ENCODE measurements around the gene EHBP1. TPM values are rescaled to one million over a fixed set of nuclear protein-coding genes. Genes with fewer than 3 reads are reported as not detected.
A peak's percentile ranks its signal among the peaks of the same experiment; 100 is the strongest.

The EHBP1 gene
- total RNA-seq, 2 donors from 2014 or later, result 34.6 to 49.8 TPM

GRCh38 chr2:63059793-63060471 lies 354.4 kb downstream of the EHBP1 start:
- Histone ChIP-seq H3K9me3 (ENCODE audit: control insufficient read depth, low read length) (peaks cover under 1% of the 10 kb centered on the region), H3K27ac (ENCODE audit: low read depth, low read length) (no peak overlapping the region), H3K27me3 (ENCODE audit: control insufficient read depth, insufficient read depth, low read length, poor library complexity, severe bottlenecking) (peaks cover 83% of the 10 kb centered on the region), H3K4me1 (ENCODE audit: control insufficient read depth, insufficient read depth, low read length) (no peaks in the 10 kb centered on the region), H3K4me3 (ENCODE audit: low read length) (no peak overlapping the region), H3K9ac (ENCODE audit: extremely low read depth, low read length, poor library complexity, severe bottlenecking) (no peak overlapping the region), H3K36me3 (ENCODE audit: control insufficient read depth, insufficient read depth, low read length) (no peaks in the 10 kb centered on the region)
- peaks cover under 1% of the 10 kb centered on the region for H3K9me3 Mint-ChIP-seq
- 2 to 3% methylated on average over 9 to 29 of the region's 39 CpGs for WGBS, 2 experiments (ENCODE audit: insufficient coverage in 1 of 2, insufficient read length in 1 of 2)
- H3K4me1 Mint-ChIP-seq, result peaks cover 47% of the 10 kb centered on the region
- DNase-seq, result no peak
- peak overlapping the region; percentile 22 for H3K4me3 Mint-ChIP-seq
- H3K36me3 Mint-ChIP-seq (ENCODE audit: low read depth), result peaks cover 25% of the 10 kb centered on the region
- peaks cover 78% of the 10 kb centered on the region for H3K27me3 Mint-ChIP-seq (ENCODE audit: insufficient read depth)
- no peak for TF ChIP-seq CTCF (conservative IDR thresholded peaks at IDR 0.05)
- no peak overlapping the region for H3K27ac Mint-ChIP-seq

- no peak for DNase-seq
- Histone ChIP-seq H3K27me3 (ENCODE audit: control insufficient read depth, insufficient read depth, low read length, poor library complexity, severe bottlenecking) (peaks cover 77% of the 10 kb centered on the region), H3K27ac (ENCODE audit: low read depth, low read length) (no peak overlapping the region), H3K36me3 (ENCODE audit: control insufficient read depth, insufficient read depth, low read length) (no peaks in the 10 kb centered on the region), H3K9me3 (ENCODE audit: control insufficient read depth, low read length) (no peaks in the 10 kb centered on the region), H3K4me3 (ENCODE audit: low read length) (no peak overlapping the region), H3K4me1 (ENCODE audit: control insufficient read depth, insufficient read depth, low read length) (no peaks in the 10 kb centered on the region), H3K9ac (ENCODE audit: extremely low read depth, low read length, poor library complexity, severe bottlenecking) (no peak overlapping the region)
- Mint-ChIP-seq H3K27ac (no peak overlapping the region), H3K36me3 (ENCODE audit: low read depth) (peaks cover 21% of the 10 kb centered on the region), H3K27me3 (ENCODE audit: insufficient read depth) (peaks cover 72% of the 10 kb centered on the region), H3K4me1 (peaks cover 47% of the 10 kb centered on the region), H3K4me3 (peak overlapping the region; percentile 22), H3K9me3 (no peaks in the 10 kb centered on the region)
- 27 to 29% methylated on average over 3 to 5 of the region's 5 CpGs for WGBS, 2 experiments (ENCODE audit: insufficient coverage in 1 of 2, insufficient read length in 1 of 2)
- no peak for TF ChIP-seq CTCF (conservative IDR thresholded peaks at IDR 0.05)
Observed at GRCh38 chr2:63060472-63060991, 355.0 kb downstream of the EHBP1 start.

- no peak overlapping the region for H3K9ac ChIP-seq (ENCODE audit: extremely low read depth, low read length, poor library complexity, severe bottlenecking)
- H3K36me3 ChIP-seq (ENCODE audit: control insufficient read depth, insufficient read depth, low read length), result no peaks in the 10 kb centered on the region
- no peak overlapping the region for H3K4me3 Mint-ChIP-seq
- peaks cover 45% of the 10 kb centered on the region for H3K27me3 ChIP-seq (ENCODE audit: control insufficient read depth, insufficient read depth, low read length, poor library complexity, severe bottlenecking)
- no peak overlapping the region for H3K27ac Mint-ChIP-seq
- DNase-seq, result no peak
- peaks cover 43% of the 10 kb centered on the region for H3K27me3 Mint-ChIP-seq (ENCODE audit: insufficient read depth)
- no peaks in the 10 kb centered on the region for H3K9me3 ChIP-seq (ENCODE audit: control insufficient read depth, low read length)
- H3K27ac ChIP-seq (ENCODE audit: low read depth, low read length), result no peak overlapping the region
- peaks cover 31% of the 10 kb centered on the region for H3K4me1 Mint-ChIP-seq
- no peak overlapping the region for H3K4me3 ChIP-seq (ENCODE audit: low read length)
- no peaks in the 10 kb centered on the region for H3K36me3 Mint-ChIP-seq (ENCODE audit: low read depth)
- H3K9me3 Mint-ChIP-seq, result no peaks in the 10 kb centered on the region
- TF ChIP-seq CTCF (conservative IDR thresholded peaks at IDR 0.05), result no peak
- WGBS, 2 experiments (ENCODE audit: insufficient coverage in 1 of 2, insufficient read length in 1 of 2), result 44% methylated on average over 1 of the region's 1 CpG; no CpG with 5 or more reads in 1 of the 2 experiments
- H3K4me1 ChIP-seq (ENCODE audit: control insufficient read depth, insufficient read depth, low read length), result no peaks in the 10 kb centered on the region
Observed at GRCh38 chr2:63064197-63064596, 358.7 kb downstream of the EHBP1 start.

All from endodermal cell (in vitro differentiated cells).